H1 (cell line): Measurements from ENCODE around the gene ENDOV. TPM values are rescaled to one million over a fixed set of nuclear protein-coding genes. Genes with fewer than 3 reads are reported as not detected.
A peak's percentile ranks its signal among the peaks of the same experiment; 100 is the strongest.

Experiments used
- CTCF ChIA-PET: fragments of 300-600 bp; sonication (Branson Sonifier 250); formaldehyde crosslinking; loops from one replicate; lab custom pipeline; 2021; ENCODE audit not compliant: partially characterized antibody; lab: Charles Lee
- POLR2A ChIA-PET: fragments of 300-600 bp; sonication (Branson Sonifier 250); formaldehyde crosslinking; loops from one replicate; lab custom pipeline; 2021; ENCODE audit warnings: inconsistent platforms; ENCODE audit not compliant: partially characterized antibody; lab: Charles Lee
- DNase-seq, 2 experiments: peaks; one replicate each; pipeline versions ENCODE4 v3.0.0 to v3.0.0-alpha.2; 2010 to 2022; ENCODE audit warnings: low spot score in 2 of 2, low read depth in 1 of 2, mixed read lengths in 1 of 2
- FAIRE-seq: peaks from 2 replicates; lab custom pipeline; 2011; peaks lifted over from hg19 to GRCh38; lab: Jason Lieb, UNC
- H2AFZ ChIP-seq: 2 replicates; pipeline ENCODE4 v1.8.1; 2012; ENCODE audit warnings: low read length, inconsistent platforms
- H2AK5ac ChIP-seq: 2 replicates; pipeline ENCODE4 v1.6.1; 2013; ENCODE audit warnings: low read depth, low read length
- H2BK120ac ChIP-seq: replicated peaks from 2 replicates; pipeline ENCODE3; 2013; ENCODE audit warnings: low read depth, low read length, inconsistent platforms
- H2BK12ac ChIP-seq: 2 replicates; pipeline ENCODE4 v1.6.1; 2013; ENCODE audit warnings: low read depth, low read length
- H2BK15ac ChIP-seq: 2 replicates; pipeline ENCODE4 v1.6.1; 2013; ENCODE audit warnings: low read length
- H2BK20ac ChIP-seq: 2 replicates; pipeline ENCODE4 v1.6.1; 2013; ENCODE audit warnings: low read length
- H2BK5ac ChIP-seq: 2 replicates; pipeline ENCODE4 v1.6.1; 2013; ENCODE audit warnings: low read depth, low read length
- H3K14ac ChIP-seq: 2 replicates; pipeline ENCODE4 v1.6.1; 2013; ENCODE audit warnings: inconsistent platforms; ENCODE audit not compliant: insufficient read length
- H3K18ac ChIP-seq: 2 replicates; pipeline ENCODE4 v1.6.1; 2013; ENCODE audit warnings: low read length; ENCODE audit errors: extremely low read depth
- H3K23ac ChIP-seq: 2 replicates; pipeline ENCODE4 v1.6.1; 2013; ENCODE audit warnings: inconsistent platforms; ENCODE audit not compliant: insufficient read length
- H3K23me2 ChIP-seq: 2 replicates; pipeline ENCODE4 v1.6.1; 2013; ENCODE audit warnings: low read depth, low read length
- H3K27ac ChIP-seq: 2 replicates; pipeline ENCODE4 v1.6.1; 2011; ENCODE audit warnings: low read depth, low read length, inconsistent platforms
- H3K27me3 ChIP-seq, 4 experiments: replicated peaks in 1 of 4; 1 replicate in 1 of 4; 2 replicates in 3 of 4; pipeline versions ENCODE4 v1.6.1 to v1.8.1; 2011 to 2013; ENCODE audit warnings: low read length in 3 of 4, mild to moderate bottlenecking in 3 of 4, inconsistent platforms in 2 of 4, mixed read lengths in 2 of 4, moderate library complexity in 1 of 4; ENCODE audit not compliant: control insufficient read depth in 3 of 4, insufficient read depth in 3 of 4; ENCODE audit errors: extremely low read depth in 1 of 4
- H3K36me3 ChIP-seq, 4 experiments: 2 replicates each; pipeline versions ENCODE4 v1.6.1 to v1.8.1; 2011 to 2013; ENCODE audit warnings: mild to moderate bottlenecking in 4 of 4, low read length in 3 of 4, moderate library complexity in 2 of 4, control low read depth in 1 of 4, inconsistent platforms in 1 of 4; ENCODE audit not compliant: insufficient read depth in 4 of 4, control insufficient read depth in 2 of 4
- H3K4ac ChIP-seq: replicated peaks from 2 replicates; pipeline ENCODE3; 2013; ENCODE audit warnings: low read length, low read depth, mixed read lengths, inconsistent platforms; ENCODE audit not compliant: insufficient read length
- H3K4me1 ChIP-seq, 4 experiments: replicated peaks in 1 of 4; 1 replicate in 1 of 4; 2 replicates in 3 of 4; pipeline versions ENCODE4 v1.6.1 to v1.8.1; 2011 to 2013; ENCODE audit warnings: low read length in 3 of 4, inconsistent platforms in 2 of 4, mixed read lengths in 1 of 4; ENCODE audit not compliant: insufficient read depth in 4 of 4, control insufficient read depth in 3 of 4
- H3K4me2 ChIP-seq, 2 experiments: 2 replicates each; pipeline versions ENCODE4 v1.6.1 to v1.8.1; 2011 to 2013; ENCODE audit warnings: low read depth in 2 of 2, low read length in 2 of 2, control low read depth in 1 of 2, inconsistent platforms in 1 of 2, mild to moderate bottlenecking in 1 of 2; ENCODE audit not compliant: insufficient read depth in 1 of 2
- H3K4me3 ChIP-seq, 4 experiments: fragments of 200-600, 300-600 bp in 1 of 4; sonication (generic), shearing (Covaris generic), sonication (Bioruptor Twin) in 1 of 4; 2 replicates each; pipeline versions ENCODE4 v1.5.1 to v1.8.1; 2011 to 2016; ENCODE audit warnings: low read length in 4 of 4, low read depth in 3 of 4, control low read depth in 2 of 4, inconsistent platforms in 2 of 4, mild to moderate bottlenecking in 2 of 4, mixed read lengths in 1 of 4, moderate library complexity in 1 of 4; ENCODE audit not compliant: insufficient read depth in 2 of 4; ENCODE audit errors: extremely low read depth in 1 of 4
- H3K56ac ChIP-seq: replicated peaks from 2 replicates; pipeline ENCODE3; 2013; ENCODE audit warnings: low read depth, mild to moderate bottlenecking, mixed read lengths, low read length, inconsistent platforms; ENCODE audit not compliant: insufficient read length
- H3K79me1 ChIP-seq: 2 replicates; pipeline ENCODE4 v1.6.1; 2013; ENCODE audit warnings: low read depth, low read length, control low read depth
- H3K79me2 ChIP-seq, 2 experiments: 2 replicates each; pipeline versions ENCODE4 v1.6.1 to v1.8.1; 2012 to 2013; ENCODE audit warnings: low read length in 2 of 2, mild to moderate bottlenecking in 2 of 2, inconsistent platforms in 1 of 2; ENCODE audit not compliant: insufficient read depth in 2 of 2, control insufficient read depth in 1 of 2
- H3K9ac ChIP-seq, 4 experiments: replicated peaks in 1 of 4; 1 replicate in 1 of 4; 2 replicates in 3 of 4; pipeline versions ENCODE4 v1.6.1 to v1.8.1; 2011 to 2013; ENCODE audit warnings: low read depth in 3 of 4, low read length in 3 of 4, control low read depth in 2 of 4, mild to moderate bottlenecking in 2 of 4, moderate library complexity in 2 of 4, inconsistent platforms in 1 of 4; ENCODE audit errors: extremely low read depth in 1 of 4
- H3K9me3 ChIP-seq, 2 experiments: 2 replicates each; pipeline versions ENCODE4 v1.6.1 to v1.8.1; 2012 to 2013; ENCODE audit warnings: mild to moderate bottlenecking in 2 of 2, moderate library complexity in 2 of 2, control low read depth in 1 of 2, inconsistent platforms in 1 of 2, low read depth in 1 of 2, low read length in 1 of 2, mixed read lengths in 1 of 2; ENCODE audit not compliant: insufficient read depth in 2 of 2
- H4K20me1 ChIP-seq, 2 experiments: replicated peaks in 1 of 2; 2 replicates each; pipeline versions ENCODE3 to v1.8.1; 2011 to 2013; ENCODE audit warnings: inconsistent platforms in 2 of 2, low read length in 2 of 2, mild to moderate bottlenecking in 1 of 2; ENCODE audit not compliant: insufficient read depth in 2 of 2, control insufficient read depth in 1 of 2
- H4K5ac ChIP-seq: 2 replicates; pipeline ENCODE4 v1.6.1; 2013; ENCODE audit warnings: low read length, low read depth, mixed read lengths, inconsistent platforms; ENCODE audit not compliant: insufficient read length
- H4K8ac ChIP-seq: 2 replicates; pipeline ENCODE4 v1.8.0; 2013; ENCODE audit warnings: mild to moderate bottlenecking, moderate library complexity, low read length, inconsistent platforms; ENCODE audit not compliant: insufficient read depth; ENCODE audit errors: extremely low read depth
- H4K91ac ChIP-seq: replicated peaks from 2 replicates; pipeline ENCODE3; 2013; ENCODE audit warnings: low read length, mixed read lengths, inconsistent platforms; ENCODE audit not compliant: insufficient read length
- ASH2L ChIP-seq: fragments of 200-600, 300-600 bp; sonication (generic); IDR thresholded peaks from one replicate; pipeline ENCODE4 v1.7.1; 2017; ENCODE audit warnings: low read length
- ATF3 ChIP-seq: IDR thresholded peaks from 2 replicates; pipeline ENCODE4 v1.6.1; 2011; ENCODE audit warnings: low read depth, mild to moderate bottlenecking, low read length; ENCODE audit not compliant: insufficient read depth
- KDM1A ChIP-seq: fragments of 200-600, 300-600 bp; sonication (generic); IDR thresholded peaks from 2 replicates; pipeline ENCODE4 v1.7.1; 2016; ENCODE audit warnings: mild to moderate bottlenecking, low read length, borderline replicate concordance
- MAX ChIP-seq: IDR thresholded peaks from 2 replicates; pipeline ENCODE4 v1.6.1; 2012; ENCODE audit warnings: inconsistent platforms
- NANOG ChIP-seq: IDR thresholded peaks from 2 replicates; pipeline ENCODE4 v1.6.1; 2011; ENCODE audit warnings: low read length, low read depth, mild to moderate bottlenecking, inconsistent platforms; ENCODE audit not compliant: insufficient read depth, poor library complexity, severe bottlenecking
- PHF8 ChIP-seq: fragments of 200-600 bp; sonication (generic); conservative IDR thresholded peaks from 2 replicates; pipeline ENCODE4 v1.7.1; 2012; ENCODE audit warnings: low read depth, mild to moderate bottlenecking, inconsistent platforms, low read length, moderate library complexity
- POLR2A ChIP-seq, 2 experiments: IDR thresholded peaks; 1 replicate in 1 of 2; 2 replicates in 1 of 2; pipeline ENCODE4 v1.6.1; 2011; ENCODE audit warnings: low read depth in 2 of 2, low read length in 2 of 2, mild to moderate bottlenecking in 2 of 2; ENCODE audit errors: control extremely low read depth in 1 of 2
- POLR2AphosphoS5 ChIP-seq: IDR thresholded peaks from 2 replicates; pipeline ENCODE4 v1.6.1; 2011; ENCODE audit warnings: low read depth, low read length
- RBBP5 ChIP-seq: IDR thresholded peaks from 2 replicates; pipeline ENCODE4 v1.7.1; 2012; ENCODE audit warnings: low read depth, mild to moderate bottlenecking, inconsistent platforms, low read length, moderate library complexity, borderline replicate concordance
- SAP30 ChIP-seq: fragments of 300-600 bp; sonication (generic); IDR thresholded peaks from 2 replicates; pipeline ENCODE4 v1.7.1; 2012; ENCODE audit warnings: low read length, moderate library complexity, mild to moderate bottlenecking, inconsistent platforms; ENCODE audit not compliant: insufficient read depth, insufficient replicate concordance
- SIN3A ChIP-seq, 2 experiments: IDR thresholded peaks in 1 of 2; conservative IDR thresholded peaks in 1 of 2; 2 replicates each; pipeline ENCODE4 v1.6.1; 2011 to 2012; ENCODE audit warnings: low read length in 2 of 2, improper control_type of control experiment in 1 of 2, low read depth in 1 of 2, mild to moderate bottlenecking in 1 of 2
- TAF1 ChIP-seq: IDR thresholded peaks from 2 replicates; pipeline ENCODE4 v1.6.1; 2011; ENCODE audit warnings: mild to moderate bottlenecking, low read depth, low read length
- TBP ChIP-seq: IDR thresholded peaks from 2 replicates; pipeline ENCODE4 v1.6.1; 2011; ENCODE audit warnings: low read depth, low read length, improper control_type of control experiment
- WGBS, 2 experiments: shearing (Covaris generic) in 1 of 2; methylation state at CpG; one replicate each; pipeline versions ENCODE4 v1.1.6 to v1.1.7; 2013 to 2015; ENCODE audit warnings: low lambda C conversion rate in 2 of 2, mixed read lengths in 2 of 2, inconsistent platforms in 1 of 2, low coverage in 1 of 2, missing lambda C conversion rate in 1 of 2; ENCODE audit not compliant: insufficient replicate concordance in 2 of 2, insufficient coverage in 1 of 2, insufficient read length in 1 of 2; ENCODE audit errors: extremely low coverage in 1 of 2, missing lambda C conversion rate in 1 of 2; 5-methylcytosine and 5-hydroxymethylcytosine counted together
- polyA plus RNA-seq, 7 experiments: library from polyadenylated mRNA; depleted of rRNA in 3 of 7; stranded (reverse) in 5 of 7; unstranded in 2 of 7; fragments of >200 nt in 5 of 7; fragments of 200-250 nt in 2 of 7; gene quantifications; 1 replicate in 5 of 7; 2 replicates in 1 of 7; 4 replicates in 1 of 7; pipeline versions ENCODE4 v1.2.1 to v1.2.3, GENCODE V29; 2011 to 2013; ENCODE audit warnings: missing spikeins in 2 of 7, mixed read lengths in 2 of 7
- total RNA-seq: library from RNA; stranded (reverse); fragmentation: NEBNext Ultra II Directional; extraction: Animal tissue kit (Norgen Biotek cat#: 25700); gene quantifications from 2 replicates; pipeline ENCODE4 v1.2.1, GENCODE V29; 2021

Gene ENDOV
- total and polyA plus RNA-seq, 2 of the 8 experiments (the other 6 are each of a cell fraction or from before 2014, with no cell fraction given): 10.6 to 13.3 TPM

- no peaks in the 10 kb centered on the region; the same call in 1 of the 2 replicates for H3K23me2 ChIP-seq
- FAIRE-seq: no peak
- no peak overlapping the region; the same call in 1 of the 2 replicates for H3K18ac ChIP-seq
- no peak overlapping the region for H3K4me3 ChIP-seq
- peak in 1 of 2 experiments; percentile 72 for DNase-seq
- POLR2A ChIA-PET: interaction anchor here (0.6 to 1.7 kb wide), 4 partner anchors 11 to 28 kb away, joined by 3 to 8 read pairs (median 4); no protein-coding TSS in a partner anchor
- H2BK12ac ChIP-seq: no peak overlapping the region
- no peak overlapping the region for H3K4me2 ChIP-seq
- no peak overlapping the region for H3K4ac ChIP-seq
- H3K27ac ChIP-seq: no peak overlapping the region
- H2BK15ac ChIP-seq: no peak overlapping the region
- peaks cover 4 to 30% (median 24%) of the 10 kb centered on the region in 4 experiments for H3K27me3 ChIP-seq
- no peak overlapping the region for H2BK5ac ChIP-seq
- no peak overlapping the region for H3K14ac ChIP-seq
- no peak overlapping the region for H4K91ac ChIP-seq
- no peak overlapping the region for H3K9ac ChIP-seq
- no peak overlapping the region for H2AFZ ChIP-seq
- H3K23ac ChIP-seq: no peak overlapping the region
- H2BK20ac ChIP-seq: no peak overlapping the region
- no peak overlapping the region for H4K5ac ChIP-seq
- no peaks in the 10 kb centered on the region; a peak in 1 of 7 replicates for H3K4me1 ChIP-seq
- no peak overlapping the region for H4K8ac ChIP-seq
- no peaks in the 10 kb centered on the region for H3K79me1 ChIP-seq
- H3K79me2 ChIP-seq: no peaks in the 10 kb centered on the region
- TF ChIP-seq SIN3A (conservative IDR thresholded peaks at IDR 0.05 in 1 of 2, IDR thresholded peaks at IDR 0.05 in 1 of 2; ENCODE audit: low read depth in 1 of 2, low read length in 2 of 2) (peak in 1 of 2 experiments; percentile 78; a peak in 1 of 4 replicates), MAX (peak; percentile 59), POLR2A (IDR thresholded peaks at IDR 0.05; ENCODE audit: control extremely low read depth in 1 of 2, low read depth in 2 of 2, low read length in 2 of 2) (no peak), PHF8 (no peak), ASH2L (no peak), KDM1A (no peak), TBP (no peak), SAP30 (no peak), ATF3 (no peak), NANOG (no peak), TAF1 (no peak), RBBP5 (no peak), POLR2AphosphoS5 (no peak)
- no peak overlapping the region for H2AK5ac ChIP-seq
- H2BK120ac ChIP-seq: no peak overlapping the region
- CTCF ChIA-PET: interaction anchor here (1.0 to 2.3 kb wide), 8 partner anchors 8 to 507 kb away, joined by 3 to 11 read pairs (median 4); partner anchors contain the start of gene NPTX1
- peaks cover 0 to 14% of the 10 kb centered on the region in 2 experiments for H4K20me1 ChIP-seq
- H3K56ac ChIP-seq: no peak overlapping the region
- 65% methylated on average over 16 of the region's 16 CpGs; no CpG with 5 or more reads in 1 of the 2 experiments for WGBS, 2 experiments
- no peaks in the 10 kb centered on the region for H3K9me3 ChIP-seq
- H3K36me3 ChIP-seq: no peaks in the 10 kb centered on the region
Measured at GRCh38 chr17:80468242-80468641, 53.3 kb downstream of the ENDOV start.
